ENCODE results near the gene FAM174B.

The FAM174B gene

DNA sequence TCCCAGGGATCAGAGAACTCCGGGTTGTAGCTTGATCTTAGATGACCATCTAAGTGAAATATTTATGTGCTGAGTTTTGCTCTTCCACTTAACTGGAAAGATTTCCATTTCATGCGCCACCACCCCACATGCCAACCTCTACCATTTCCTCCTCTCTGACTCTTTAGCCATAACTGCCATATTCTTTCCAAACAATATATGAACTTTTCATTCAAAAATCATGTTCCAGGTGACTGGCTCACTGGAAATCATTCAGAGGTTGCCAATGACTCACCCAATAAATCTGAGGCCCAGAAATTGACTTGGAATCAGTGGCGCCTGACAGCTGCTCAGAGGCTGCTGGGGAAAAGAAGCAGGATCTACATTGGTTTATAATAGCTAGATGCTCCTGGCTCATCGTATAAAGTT lies 31.6 kb upstream of the FAM174B start:
- Histone ChIP-seq H3K27ac (no peak overlapping the region), H3K27me3 (no peaks in the 10 kb centered on the region), H3K9me3 (peaks cover 0 to 10% (median 8%) of the 10 kb centered on the region in 3 donors), H3K36me3 (no peaks in the 10 kb centered on the region), H3K4me3 (no peak overlapping the region), H3K4me1 (no peaks in the 10 kb centered on the region)
- DNase-seq: no peak
- intact Hi-C loops (cut with DNase I; ENCODE audit: low total_unique reads): no loop called here
- TF ChIP-seq, protein P1, sequence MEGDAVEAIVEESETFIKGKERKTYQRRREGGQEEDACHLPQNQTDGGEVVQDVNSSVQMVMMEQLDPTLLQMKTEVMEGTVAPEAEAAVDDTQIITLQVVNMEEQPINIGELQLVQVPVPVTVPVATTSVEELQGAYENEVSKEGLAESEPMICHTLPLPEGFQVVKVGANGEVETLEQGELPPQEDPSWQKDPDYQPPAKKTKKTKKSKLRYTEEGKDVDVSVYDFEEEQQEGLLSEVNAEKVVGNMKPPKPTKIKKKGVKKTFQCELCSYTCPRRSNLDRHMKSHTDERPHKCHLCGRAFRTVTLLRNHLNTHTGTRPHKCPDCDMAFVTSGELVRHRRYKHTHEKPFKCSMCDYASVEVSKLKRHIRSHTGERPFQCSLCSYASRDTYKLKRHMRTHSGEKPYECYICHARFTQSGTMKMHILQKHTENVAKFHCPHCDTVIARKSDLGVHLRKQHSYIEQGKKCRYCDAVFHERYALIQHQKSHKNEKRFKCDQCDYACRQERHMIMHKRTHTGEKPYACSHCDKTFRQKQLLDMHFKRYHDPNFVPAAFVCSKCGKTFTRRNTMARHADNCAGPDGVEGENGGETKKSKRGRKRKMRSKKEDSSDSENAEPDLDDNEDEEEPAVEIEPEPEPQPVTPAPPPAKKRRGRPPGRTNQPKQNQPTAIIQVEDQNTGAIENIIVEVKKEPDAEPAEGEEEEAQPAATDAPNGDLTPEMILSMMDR (IDR thresholded peaks at IDR 0.05): no peak

DNA sequence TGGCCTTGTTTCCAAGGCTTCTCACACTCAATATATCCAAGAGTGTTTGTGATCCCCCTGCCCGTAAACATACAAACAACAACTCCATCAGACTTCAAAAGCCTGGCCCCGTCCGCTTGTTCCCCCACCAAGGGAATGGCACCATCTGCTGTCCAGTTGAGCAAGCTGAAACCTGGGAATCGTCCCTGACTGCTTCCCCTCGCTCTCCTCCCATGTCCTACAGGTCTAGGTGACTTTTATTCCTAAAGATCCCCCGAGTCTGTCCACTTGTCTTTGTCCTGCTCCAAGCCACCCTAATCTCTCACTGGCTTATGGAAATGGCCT lies 27.9 kb upstream of the FAM174B start:
- Histone ChIP-seq H3K9me3 (peaks cover 0 to 8% (median under 1%) of the 10 kb centered on the region in 3 donors), H3K27me3 (no peaks in the 10 kb centered on the region), H3K4me3 (no peak overlapping the region), H3K4me1 (peaks cover 0 to 16% (median 0%) of the 10 kb centered on the region in 4 donors), H3K36me3 (no peaks in the 10 kb centered on the region), H3K27ac (no peak overlapping the region)
- no peak for DNase-seq
- intact Hi-C loops (cut with DNase I; ENCODE audit: low total_unique reads): no loop called here
- TF ChIP-seq, protein P1 (IDR thresholded peaks at IDR 0.05): peak; percentile 37 to 43

DNA sequence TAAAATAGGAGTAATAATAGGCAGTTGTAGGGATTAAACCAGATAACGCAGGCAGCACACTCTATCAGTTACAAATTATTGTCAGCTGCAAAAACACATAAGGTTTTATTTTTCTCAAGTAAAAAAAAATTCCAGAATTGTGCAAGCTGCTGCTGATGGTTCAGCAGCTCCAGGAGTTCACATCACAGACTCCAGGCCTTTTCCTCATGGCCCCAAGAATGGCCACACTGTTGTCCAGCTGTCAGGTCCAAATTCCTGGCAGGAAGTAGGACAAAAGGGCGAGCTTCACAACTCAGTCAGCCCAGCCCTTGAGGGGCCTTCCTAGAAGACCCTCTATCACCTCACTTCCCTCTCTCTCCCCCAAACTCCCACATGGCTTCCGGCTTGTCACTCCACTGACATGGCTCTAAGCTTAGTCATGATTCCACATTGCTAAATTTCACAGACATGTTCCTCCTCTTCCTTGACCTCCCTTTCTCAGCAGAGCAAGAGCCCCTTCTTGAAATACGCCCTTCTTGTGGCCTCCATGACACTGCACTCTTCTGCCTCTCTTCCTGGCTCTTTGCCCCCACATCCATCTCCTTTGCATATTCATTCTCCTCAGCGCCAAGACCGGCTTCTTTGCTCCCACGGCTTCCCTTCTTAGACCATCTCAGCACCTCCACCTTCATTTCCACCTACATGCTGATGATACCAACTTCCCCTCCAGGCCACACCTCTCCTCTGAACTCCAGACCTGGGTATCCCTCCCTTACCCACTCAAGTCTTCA lies 27.4 kb upstream of the FAM174B start:
- intact Hi-C loops (cut with DNase I; ENCODE audit: low total_unique reads): no loop called here

DNA sequence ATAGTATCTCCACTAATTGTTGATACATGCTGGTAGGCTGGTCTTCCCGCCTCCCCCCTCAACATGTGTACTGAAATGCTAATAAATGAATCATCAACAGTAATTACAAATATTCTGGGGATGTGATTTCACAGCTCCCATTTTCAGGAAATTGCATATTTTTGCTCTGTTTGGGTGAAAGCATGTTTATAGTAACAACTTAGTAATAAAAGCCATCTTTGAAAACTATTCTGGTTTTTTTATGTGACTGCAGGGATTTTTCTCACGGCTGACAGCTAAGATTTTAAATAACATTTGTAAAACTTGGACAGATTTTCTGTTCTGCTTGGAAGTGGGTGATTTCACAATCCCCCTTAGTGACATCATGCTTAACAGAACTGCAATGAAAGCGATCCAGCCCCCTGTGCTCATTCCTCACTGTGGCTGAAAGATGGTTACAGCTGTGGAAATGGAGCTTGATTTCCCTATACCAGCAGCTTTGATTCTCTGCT lies 25.6 kb upstream of the FAM174B start:
- Histone ChIP-seq H3K4me3 (no peak overlapping the region), H3K9me3 (no peaks in the 10 kb centered on the region), H3K27ac (peak overlapping the region in 1 of 2 donors; percentile 40), H3K27me3 (no peaks in the 10 kb centered on the region), H3K4me1 (peaks cover 0 to 16% (median 0%) of the 10 kb centered on the region in 4 donors), H3K36me3 (no peaks in the 10 kb centered on the region)
- TF ChIP-seq, protein P1 (IDR thresholded peaks at IDR 0.05): no peak
- intact Hi-C loops (cut with DNase I; ENCODE audit: low total_unique reads): no loop called here
- peak in 1 of 2 donors; percentile 49 for DNase-seq

More for the DNA sequence above, 27.4 kb upstream of the FAM174B start:
- Histone ChIP-seq H3K36me3 (no peaks in the 10 kb centered on the region), H3K9me3 (peaks cover 0 to 2% (median 0%) of the 10 kb centered on the region in 3 donors), H3K4me3 (no peak overlapping the region), H3K27ac (no peak overlapping the region), H3K27me3 (no peaks in the 10 kb centered on the region), H3K4me1 (peaks cover 0 to 16% (median 0%) of the 10 kb centered on the region in 4 donors)
- TF ChIP-seq, protein P1 (IDR thresholded peaks at IDR 0.05): no peak
- DNase-seq: no peak

DNA sequence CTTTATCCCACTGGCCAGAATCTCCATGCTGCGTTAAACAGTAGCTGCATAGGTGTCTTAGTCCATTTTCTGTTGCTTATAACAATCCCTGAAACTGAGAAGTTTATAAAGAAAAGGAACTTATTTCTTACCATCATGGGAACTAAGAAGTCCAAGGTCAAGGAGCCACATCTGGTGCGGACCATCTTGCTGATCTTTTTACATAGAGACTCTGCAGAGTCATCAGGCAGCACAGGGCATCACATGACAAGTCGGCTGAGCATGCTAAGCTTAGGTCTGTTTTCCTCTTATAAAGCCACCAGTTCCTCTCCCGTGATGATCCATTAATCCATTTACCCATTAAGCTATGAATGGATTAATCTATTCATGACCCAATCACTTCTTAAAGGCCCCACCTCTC lies 22.4 kb upstream of the FAM174B start:
- TF ChIP-seq, protein P1 (IDR thresholded peaks at IDR 0.05): no peak

More for the DNA sequence above, 22.4 kb upstream of the FAM174B start:
- intact Hi-C loops (cut with DNase I; ENCODE audit: low total_unique reads): no loop called here
- H3K27ac ChIP-seq: no peak overlapping the region
- no peak overlapping the region for H3K4me3 ChIP-seq
- DNase-seq: peak in 1 of 2 donors; percentile 60
- no peaks in the 10 kb centered on the region for H3K27me3 ChIP-seq
- H3K36me3 ChIP-seq: no peaks in the 10 kb centered on the region
- H3K4me1 ChIP-seq: peaks cover 0 to 16% (median 0%) of the 10 kb centered on the region in 4 donors
- H3K9me3 ChIP-seq: no peaks in the 10 kb centered on the region
